IPS DF 4.7 (cell line): ENCODE measurements around the gene MAP7D3.
"Not testable (repeated sequence)": the region's sequence is repeated elsewhere in the genome, so short reads cannot be mapped to it uniquely, and the experiment has no call there.

Source experiments
- DNase-seq: peaks from one replicate; pipeline ENCODE4 v3.0.0-alpha.2; 2013; ENCODE audit warnings: low spot score; ENCODE audit errors: extremely low read depth

Gene MAP7D3

DNA sequence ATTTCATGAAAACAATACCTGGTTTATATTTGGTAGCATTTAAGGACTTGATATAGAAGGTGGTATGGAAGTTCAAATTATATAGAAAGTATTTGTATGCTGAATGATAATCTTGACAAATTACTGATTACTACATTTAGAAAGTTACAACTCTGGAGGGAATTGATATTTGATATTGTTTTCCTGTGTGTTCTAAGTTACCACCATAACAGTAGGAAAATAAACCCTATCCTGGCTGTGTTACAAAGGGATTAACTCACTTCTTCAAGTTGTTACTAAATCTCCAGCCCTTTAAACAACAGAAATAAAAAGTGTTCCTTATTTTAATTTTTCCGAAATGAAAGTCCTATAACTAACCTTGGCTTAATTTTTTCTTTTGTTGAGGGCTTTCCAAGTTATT is 67.3 kb downstream of the MAP7D3 start:
- no peak for DNase-seq

DNA sequence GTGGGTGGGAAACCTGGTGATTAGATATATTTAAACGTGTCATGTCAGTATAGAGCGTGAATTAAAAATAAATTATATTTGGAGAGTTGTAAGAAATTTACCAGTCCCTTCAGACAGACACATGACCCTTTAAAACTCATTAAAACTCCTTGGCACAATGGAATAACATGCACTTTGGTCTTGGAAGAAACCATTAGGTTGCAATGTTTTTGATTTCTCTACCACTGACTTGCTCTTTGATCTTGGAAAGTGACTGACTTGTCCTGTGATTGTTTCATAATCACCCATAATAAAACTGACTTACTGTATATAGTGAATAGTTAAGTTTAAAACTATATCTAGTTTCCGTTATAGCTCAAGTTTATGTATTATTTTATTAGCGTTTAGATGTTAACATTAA is 68.0 kb downstream of the MAP7D3 start:
- DNase-seq: no peak

DNA sequence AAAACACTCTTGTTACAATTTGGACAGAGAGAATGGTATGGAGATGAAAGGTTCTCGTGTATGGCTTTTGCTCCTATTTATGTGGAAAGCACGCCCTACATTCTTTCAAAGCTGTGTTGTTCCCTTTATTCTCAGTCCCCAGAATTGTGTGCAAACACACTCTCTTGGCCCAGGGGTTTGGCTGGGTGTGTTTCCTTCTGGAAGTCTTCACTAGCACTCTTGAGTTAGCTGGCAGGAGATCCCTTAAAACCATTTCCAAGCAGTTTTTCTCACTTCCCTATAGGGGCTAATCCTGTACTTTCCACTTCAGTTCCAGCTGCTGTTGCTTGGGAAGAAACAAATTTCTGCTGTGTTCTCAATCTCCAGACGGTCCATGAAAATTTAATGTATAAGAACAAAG is 68.8 kb downstream of the MAP7D3 start:
- DNase-seq: no peak

DNA sequence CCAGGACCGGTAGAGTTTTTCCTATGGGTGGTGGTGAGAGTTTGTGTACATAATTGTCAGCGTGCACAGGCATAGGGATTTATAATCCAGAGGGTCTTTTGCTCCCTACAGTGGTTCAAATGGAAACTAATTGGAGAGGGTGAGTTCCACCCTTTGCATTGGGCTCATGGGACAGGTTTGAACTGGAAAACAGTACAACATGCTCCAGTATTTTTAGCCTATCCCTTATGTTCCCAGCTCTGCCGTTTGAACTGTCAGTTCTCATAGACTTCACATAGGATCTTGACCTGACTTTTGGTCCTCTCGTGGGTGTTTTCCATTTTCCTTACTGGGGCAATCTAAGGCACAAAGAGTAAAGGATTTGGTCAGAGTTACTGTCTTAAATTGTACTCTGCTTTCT is 72.1 kb downstream of the MAP7D3 start:
- DNase-seq: no peak

DNA sequence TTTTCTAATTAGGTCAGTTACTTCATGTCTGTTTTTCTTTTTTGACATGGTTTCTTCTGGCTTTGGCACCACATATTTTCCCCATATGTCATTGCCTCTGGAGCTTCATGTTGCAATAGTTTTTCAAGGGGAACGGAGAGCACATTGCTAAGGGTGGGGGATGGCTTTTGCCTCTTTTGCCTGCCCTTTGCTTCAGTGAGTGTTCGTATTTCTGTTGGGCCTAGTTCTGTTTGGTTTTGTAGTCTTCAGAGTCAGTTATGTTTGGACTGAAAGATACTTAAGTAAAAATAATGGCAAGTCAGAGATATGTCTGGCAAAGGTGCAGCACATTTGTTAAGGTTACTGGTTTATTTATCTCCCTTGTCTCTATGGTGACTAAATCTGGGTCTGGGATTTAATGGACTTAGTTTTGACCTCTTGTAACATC is 74.8 kb downstream of the MAP7D3 start:
- DNase-seq: no peak

DNA sequence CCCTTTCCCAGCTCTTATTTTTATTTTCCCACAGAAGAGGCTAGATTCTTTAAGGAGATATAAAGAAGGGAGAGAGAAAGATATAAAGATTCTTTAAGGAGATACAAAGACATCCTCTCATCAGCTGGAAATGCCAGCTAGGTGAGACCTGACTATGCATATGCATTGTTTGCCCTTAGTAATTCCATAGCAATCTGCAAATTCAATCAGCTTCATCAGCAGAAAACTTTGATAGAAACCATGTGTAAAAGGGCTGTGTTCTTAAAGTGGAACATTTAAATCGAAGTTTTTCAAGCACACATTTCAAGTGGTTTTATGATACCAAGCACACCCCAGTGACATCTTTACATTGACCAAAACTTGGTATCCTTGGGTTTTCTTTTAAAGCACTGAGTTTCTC is 79.8 kb downstream of the MAP7D3 start:
- DNase-seq: no peak

DNA sequence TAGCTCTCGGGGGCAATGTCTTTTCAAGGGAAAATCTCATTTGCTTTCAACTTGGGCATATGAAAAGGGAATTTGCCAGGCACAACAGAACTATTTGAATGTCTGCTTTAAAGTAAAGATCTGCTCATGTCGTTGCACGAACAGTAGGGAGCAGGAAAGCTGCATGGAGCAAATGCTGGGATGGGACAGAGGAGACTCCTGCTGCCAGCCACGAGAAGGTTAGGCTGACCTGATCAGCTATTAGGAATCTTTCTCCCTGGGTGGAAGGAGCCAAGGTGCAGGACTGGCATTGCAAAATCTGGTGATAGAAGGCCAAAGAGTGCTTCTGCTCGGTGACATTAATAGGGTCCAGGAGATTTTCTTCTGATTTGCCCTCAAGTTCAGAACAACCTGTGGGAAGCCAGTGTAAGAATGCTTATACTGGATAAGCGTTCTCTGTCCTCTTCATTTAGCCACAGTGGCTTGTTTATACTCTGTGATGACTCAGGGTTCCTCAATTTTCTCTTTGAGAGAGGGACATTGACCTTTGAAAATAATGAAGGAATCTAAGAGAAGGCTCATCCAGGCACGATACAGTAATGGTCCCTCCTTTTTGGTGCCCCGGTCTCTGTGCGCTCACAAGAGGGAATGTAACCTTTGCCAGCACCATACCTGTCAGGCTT is 80.9 kb downstream of the MAP7D3 start:
- no peak for DNase-seq

DNA sequence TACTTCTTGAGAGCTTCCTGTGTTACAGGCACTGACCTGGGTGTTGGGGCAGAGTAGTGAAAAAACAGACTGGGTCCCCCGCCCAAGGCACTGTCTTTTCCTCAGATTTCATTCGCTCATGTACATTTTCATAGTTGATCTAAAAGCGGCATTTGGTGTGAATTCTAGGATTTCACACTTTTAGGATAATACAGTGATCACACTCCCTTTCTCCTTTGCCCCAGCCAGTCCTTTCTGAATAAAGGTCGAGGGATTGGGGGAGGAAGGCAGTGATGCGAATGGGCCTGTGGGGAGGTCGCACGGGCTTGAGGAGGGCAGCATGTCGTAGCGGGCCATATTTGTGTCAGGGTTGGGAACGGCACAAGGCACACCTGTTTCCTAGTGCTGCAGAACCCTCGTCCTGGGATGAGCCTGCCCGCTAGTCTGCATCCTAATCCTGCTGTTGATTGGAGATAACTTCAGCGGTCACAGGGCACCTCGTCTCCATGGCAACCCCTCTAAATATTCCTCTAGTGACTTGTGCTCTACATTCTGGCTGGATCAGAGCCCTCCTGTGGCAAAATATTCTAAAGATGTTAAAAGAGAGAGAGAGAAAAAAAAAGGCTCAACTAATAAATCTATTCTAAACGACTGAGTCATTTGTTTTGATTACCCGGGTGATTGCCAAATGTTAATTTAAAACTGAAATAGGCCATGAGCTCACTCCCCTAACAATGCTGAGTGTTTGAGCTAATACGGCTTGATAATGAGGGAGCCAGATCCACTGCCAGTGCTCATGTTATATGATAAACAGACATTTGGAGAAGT is 82.1 kb downstream of the MAP7D3 start:
- no peak for DNase-seq

DNA sequence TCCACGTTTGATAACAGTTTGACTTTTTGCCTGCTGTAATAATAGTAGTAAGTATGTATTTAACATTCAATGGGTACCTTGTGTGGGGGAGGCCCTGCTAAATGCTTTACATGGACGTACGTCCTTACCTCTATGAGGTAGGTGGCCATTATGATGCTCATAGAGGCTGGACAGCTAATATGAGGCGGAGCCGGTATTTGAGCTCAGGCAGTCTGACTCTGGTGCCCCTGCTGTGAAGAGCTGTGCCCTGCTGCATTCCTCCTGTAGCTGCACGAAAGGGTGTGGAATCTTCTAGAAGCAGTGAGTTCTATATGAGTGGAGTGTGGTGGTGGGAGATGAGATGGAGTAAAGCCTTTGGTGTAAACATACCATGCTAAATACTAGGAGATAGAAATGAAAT is 83.2 kb downstream of the MAP7D3 start:
- DNase-seq: not testable (repeated sequence)

DNA sequence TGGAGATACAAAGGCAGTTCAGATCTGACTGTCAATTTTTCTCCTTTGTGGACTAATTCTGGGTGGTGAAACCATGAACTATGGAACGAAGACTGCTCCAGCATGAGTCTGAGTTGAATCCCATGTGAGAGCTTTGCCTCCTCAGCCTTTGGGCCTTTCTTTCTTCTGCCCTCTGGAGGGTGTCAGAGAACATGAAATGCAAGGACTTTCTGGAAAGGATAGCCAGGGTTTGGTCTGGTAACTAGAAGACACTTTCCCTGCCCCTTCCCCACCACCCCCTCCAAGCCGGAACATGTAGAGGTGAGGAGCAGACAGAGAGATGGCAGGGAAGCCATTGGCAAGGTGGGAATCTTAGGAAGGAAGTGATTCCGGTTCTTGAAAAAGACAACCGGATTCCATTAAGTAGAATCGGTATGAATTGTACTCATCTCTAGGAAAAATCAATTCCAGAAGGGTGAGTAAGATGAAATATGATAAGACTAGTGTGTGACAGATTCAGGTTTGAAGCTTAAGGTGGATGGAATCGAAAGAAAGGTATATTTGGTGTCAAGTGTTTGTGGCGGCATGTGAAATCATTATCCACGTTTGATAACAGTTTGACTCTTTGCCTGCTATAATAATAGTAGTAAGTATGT is 84.9 kb downstream of the MAP7D3 start:
- no peak for DNase-seq

DNA sequence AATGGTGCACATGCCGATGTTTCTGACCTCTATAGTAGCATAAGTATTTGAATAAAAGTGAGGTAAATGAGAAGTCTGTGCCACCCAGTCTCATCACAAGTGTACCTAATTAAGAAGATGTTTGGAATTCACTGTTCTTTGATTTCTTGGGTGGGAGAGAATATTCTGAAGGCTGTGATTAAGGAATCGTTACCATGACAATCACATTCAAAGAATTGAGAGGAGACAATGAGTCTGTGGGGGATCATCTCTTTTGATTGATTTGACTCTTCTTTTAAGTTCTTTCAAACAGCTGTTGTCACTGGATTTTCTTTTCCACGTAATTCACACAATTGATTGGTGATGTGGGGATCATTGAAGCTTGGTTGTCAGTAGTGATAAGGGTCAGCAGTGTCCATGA is 85.8 kb downstream of the MAP7D3 start:
- DNase-seq: no peak

DNA sequence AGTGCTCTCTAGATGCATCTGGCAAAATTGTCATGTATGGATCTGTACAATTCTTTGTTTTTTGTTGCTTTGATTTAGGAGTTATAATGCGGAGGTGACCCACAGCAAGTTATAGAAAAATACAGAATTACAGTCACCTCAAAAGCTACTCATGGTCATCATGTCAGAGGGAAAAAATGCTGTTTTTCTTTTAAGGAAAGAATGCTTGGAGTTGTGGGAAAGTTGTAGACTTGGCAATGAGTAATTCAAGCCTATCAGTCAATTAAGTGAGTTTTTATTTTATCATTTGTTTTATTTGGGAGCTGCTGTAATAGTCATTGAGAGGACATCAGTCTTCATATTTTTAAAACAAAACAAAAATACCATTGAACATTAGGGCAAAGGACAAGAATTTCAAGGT is 87.5 kb downstream of the MAP7D3 start:
- no peak for DNase-seq
